SHP77 (cell line): Measurements from ENCODE around the gene MAML3.

Experiments
- DNase-seq, 2 experiments: peaks; one replicate each; lab custom pipeline; 2025; lab: John Stamatoyannopoulos, UW

Gene MAML3

GRCh38 chr4:139754938-139755337 is 399.0 kb downstream of the MAML3 start:
- DNase-seq, result no peak

GRCh38 chr4:139753686-139754085 is 400.3 kb downstream of the MAML3 start:
- DNase-seq, result no peak

- DNase-seq, result no peak
Observed at GRCh38 chr4:139749835-139750498, 404.0 kb downstream of the MAML3 start.

- no peak for DNase-seq
Observed at GRCh38 chr4:139749338-139749737, 404.6 kb downstream of the MAML3 start.

GRCh38 chr4:139746431-139747171 is 407.4 kb downstream of the MAML3 start:
- DNase-seq, result no peak

GRCh38 chr4:139745111-139745639 is 408.8 kb downstream of the MAML3 start:
- no peak for DNase-seq

- DNase-seq, result no peak
Observed at GRCh38 chr4:139744232-139744631, 409.8 kb downstream of the MAML3 start.

GRCh38 chr4:139743027-139743426 is 411.0 kb downstream of the MAML3 start:
- DNase-seq, result no peak

GRCh38 chr4:139740531-139741041 is 413.4 kb downstream of the MAML3 start:
- DNase-seq, result peak; percentile 63 to 84

GRCh38 chr4:139740121-139740520 is 413.9 kb downstream of the MAML3 start:
- no peak for DNase-seq

GRCh38 chr4:139738846-139739613 is 415.0 kb downstream of the MAML3 start:
- no peak for DNase-seq

- DNase-seq, result no peak
Observed at GRCh38 chr4:139736661-139737060, 417.3 kb downstream of the MAML3 start.

- no peak for DNase-seq
Observed at GRCh38 chr4:139736274-139736660, 417.7 kb downstream of the MAML3 start.

GRCh38 chr4:139735381-139736273 is 418.4 kb downstream of the MAML3 start:
- DNase-seq, result no peak

- peak; percentile 73 to 82 for DNase-seq
Observed at GRCh38 chr4:139734875-139735380, 419.1 kb downstream of the MAML3 start.

GRCh38 chr4:139734201-139734874 is 419.6 kb downstream of the MAML3 start:
- no peak for DNase-seq

GRCh38 chr4:139732991-139733570 is 420.9 kb downstream of the MAML3 start:
- DNase-seq, result no peak

- DNase-seq, result no peak
Observed at GRCh38 chr4:139728840-139729239, 425.1 kb downstream of the MAML3 start.

- no peak for DNase-seq
Observed at GRCh38 chr4:139728146-139728545, 425.8 kb downstream of the MAML3 start.

- no peak for DNase-seq
Observed at GRCh38 chr4:139726615-139727014, 427.4 kb downstream of the MAML3 start.
